RWPE1 (cell line): ENCODE measurements around the gene PLEKHN1.

ENCODE experiments used
- CTCF ChIA-PET: fragments of 350-600 bp; sonication (Branson Sonifier 250); formaldehyde crosslinking; extraction: SDS; loops from one replicate; lab custom pipeline; 2021; lab: Yijun Ruan, JAX
- POLR2A ChIA-PET: fragments of 400-600 bp; formaldehyde crosslinking; extraction: SDS; loops from one replicate; lab custom pipeline; 2020; ENCODE audit warnings: antibody characterized with exemption; ENCODE audit not compliant: low non-redundant PET; lab: Yijun Ruan, JAX
- DNase-seq: peaks from one replicate; pipeline ENCODE4 v3.0.0; 2012; ENCODE audit warnings: low spot score
- H3K27ac ChIP-seq: fragments of 450-650 bp; 2 replicates; pipeline ENCODE4 v1.5.1; 2017
- CTCF ChIP-seq: fragments of 450-650 bp; conservative IDR thresholded peaks from 2 replicates; pipeline ENCODE4 v1.5.1; 2017; ENCODE audit warnings: low read depth, mild to moderate bottlenecking

Gene PLEKHN1

GRCh38 chr1:941015-941587 lies 25.2 kb upstream of the PLEKHN1 start:
- no peak overlapping the region for H3K27ac ChIP-seq
- POLR2A ChIA-PET: no interaction called here
- CTCF ChIA-PET: interaction anchor here (0.6 to 5.4 kb wide), 4 partner anchors 18 to 118 kb away, joined by 3 to 27 read pairs (median 4); no protein-coding TSS in a partner anchor
- TF ChIP-seq CTCF: no peak
- no peak for DNase-seq

DNA sequence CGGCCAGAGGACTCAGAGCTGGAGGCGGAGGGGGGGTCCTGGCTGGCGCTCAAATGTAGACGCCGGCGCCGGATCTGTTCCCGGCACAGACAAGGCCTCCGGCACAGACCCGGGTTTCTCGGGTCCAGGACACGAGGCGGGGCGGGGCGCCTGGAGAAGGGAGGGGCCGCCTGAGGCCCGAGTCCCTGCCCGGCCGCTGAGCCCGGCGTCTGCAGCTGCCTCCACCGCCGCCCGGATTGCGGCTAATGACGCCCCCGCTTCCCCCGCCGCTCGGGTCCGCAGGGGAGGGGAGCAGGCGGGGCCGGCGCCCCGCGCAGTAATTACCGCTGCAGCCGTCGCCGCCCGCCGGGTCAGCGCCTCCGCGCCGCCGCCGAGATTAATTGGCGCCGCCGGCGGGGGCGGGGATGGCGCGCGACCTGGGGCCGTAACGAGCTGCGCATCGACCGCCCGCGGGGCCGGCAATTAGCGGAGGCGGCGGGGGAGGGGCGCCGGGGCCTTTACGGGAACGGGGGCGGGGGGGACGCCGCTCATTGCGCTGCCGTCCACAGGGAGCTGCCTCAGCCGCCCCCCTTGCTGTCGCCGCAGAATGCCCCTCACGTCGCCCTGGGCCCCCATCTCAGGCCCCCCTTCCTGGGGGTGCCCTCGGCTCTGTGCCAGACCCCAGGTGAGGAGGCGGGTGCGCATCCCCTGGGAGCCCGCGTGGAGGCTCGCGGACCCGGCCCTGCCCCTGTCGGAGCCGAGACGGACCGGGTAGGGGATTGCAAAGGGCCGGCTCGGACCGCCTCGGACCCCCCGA lies 24.5 kb upstream of the PLEKHN1 start:
- CTCF ChIA-PET: interaction anchor here (5.4 kb wide), 1 partner anchor 36 kb away, joined by 27 read pairs; no protein-coding TSS in a partner anchor
- POLR2A ChIA-PET: no interaction called here
- no peak for TF ChIP-seq CTCF
- H3K27ac ChIP-seq: no peak overlapping the region
- peak; percentile 68 for DNase-seq

GRCh38 chr1:942411-942821 lies 23.9 kb upstream of the PLEKHN1 start:
- CTCF ChIA-PET: interaction anchor here (5.4 kb wide), 1 partner anchor 37 kb away, joined by 27 read pairs; no protein-coding TSS in a partner anchor
- H3K27ac ChIP-seq: no peak overlapping the region
- POLR2A ChIA-PET: interaction anchor here (0.6 kb wide), 1 partner anchor 1000 kb away, joined by 3 read pairs; no protein-coding TSS in a partner anchor
- no peak for DNase-seq
- TF ChIP-seq CTCF: no peak

GRCh38 chr1:942864-943533 lies 23.3 kb upstream of the PLEKHN1 start:
- no peak overlapping the region for H3K27ac ChIP-seq
- no peak for TF ChIP-seq CTCF
- CTCF ChIA-PET: interaction anchor here (5.4 kb wide), 1 partner anchor 37 kb away, joined by 27 read pairs; no protein-coding TSS in a partner anchor

DNA sequence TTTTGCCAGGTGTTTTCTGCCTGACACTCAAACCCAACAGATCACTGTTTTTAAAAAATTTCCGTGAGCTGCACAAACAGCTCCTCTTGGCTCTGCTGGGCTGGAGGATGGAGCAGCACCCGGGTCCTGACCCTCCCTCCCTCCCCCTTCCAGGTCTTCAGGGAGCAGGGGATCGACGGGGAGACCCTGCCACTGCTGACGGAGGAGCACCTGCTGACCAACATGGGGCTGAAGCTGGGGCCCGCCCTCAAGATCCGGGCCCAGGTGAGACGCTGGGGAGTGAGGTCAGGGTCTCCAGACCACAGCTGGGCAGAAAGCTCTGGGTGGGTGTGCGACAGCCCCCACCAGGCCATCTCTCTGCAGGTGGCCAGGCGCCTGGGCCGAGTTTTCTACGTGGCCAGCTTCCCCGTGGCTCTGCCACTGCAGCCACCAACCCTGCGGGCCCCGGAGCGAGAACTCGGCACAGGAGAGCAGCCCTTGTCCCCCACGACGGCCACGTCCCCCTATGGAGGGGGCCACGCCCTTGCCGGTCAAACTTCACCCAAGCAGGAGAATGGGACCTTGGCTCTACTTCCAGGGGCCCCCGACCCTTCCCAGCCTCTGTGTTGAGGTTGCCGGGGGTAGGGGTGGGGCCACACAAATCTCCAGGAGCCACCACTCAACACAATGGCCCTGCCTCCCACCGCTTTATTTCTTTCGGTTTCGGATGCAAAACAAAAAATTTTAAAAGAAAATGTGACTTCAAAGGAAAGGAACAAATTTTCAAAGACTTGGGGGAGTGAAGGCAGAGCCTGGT lies 22.5 kb upstream of the PLEKHN1 start:
- no peak for TF ChIP-seq CTCF

More at GRCh38 chr1:942864-943533, 23.3 kb upstream of the PLEKHN1 start:
- DNase-seq: no peak
- POLR2A ChIA-PET: interaction anchor here (0.6 kb wide), 2 partner anchors 36 to 1000 kb away, joined by 3 read pairs; no protein-coding TSS in a partner anchor

More for the DNA sequence above, 22.5 kb upstream of the PLEKHN1 start:
- peak overlapping the region; percentile 25; the same call in 1 of the 2 replicates for H3K27ac ChIP-seq
- no peak for DNase-seq
- ChIA-PET POLR2A (interaction anchor here (0.6 kb wide), 1 partner anchor 36 kb away, joined by 3 read pairs; no protein-coding TSS in a partner anchor), CTCF (interaction anchor here (5.4 kb wide), 1 partner anchor 38 kb away, joined by 27 read pairs; no protein-coding TSS in a partner anchor)
